K562 (cell line): ENCODE data around the gene HOXB3. TPM values are rescaled to one million over a fixed set of nuclear protein-coding genes. Genes with fewer than 3 reads are reported as not detected.

Experiments used
- ATAC-seq: fragments of 200-7000 bp; cut with Tn5 transposase; 3 replicates; pipeline ENCODE4 v1.9.1; 2020; ENCODE audit warnings: moderate library complexity
- BruUV-seq: library from RNA; stranded (reverse); fragments of 400-500 nt; replicated peaks from 2 replicates; lab custom pipeline; 2021; lab: Mats Ljungman, UMichigan
- CTCF ChIA-PET: fragments of 300-600 bp; formaldehyde crosslinking; extraction: SDS; loops from one replicate; lab custom pipeline; 2021; ENCODE audit warnings: low intra/inter-chr PET ratio; lab: Yijun Ruan, JAX
- POLR2A ChIA-PET: fragments of 300-600, 350-650 bp; sonication (Branson Sonifier 250); formaldehyde crosslinking; extraction: SDS; loops from one replicate; lab custom pipeline; 2021; ENCODE audit warnings: antibody characterized with exemption, inconsistent platforms; lab: Yijun Ruan, JAX
- DNase-seq, 4 experiments: peaks; one replicate each; pipeline versions ENCODE4 v3.0.0 to v3.0.0-alpha.2; 2011 to 2018; ENCODE audit warnings: low spot score in 3 of 4, mixed read lengths in 3 of 4; ENCODE audit errors: extremely low read depth in 1 of 4
- FAIRE-seq: peaks from 2 replicates; lab custom pipeline; 2011; peaks lifted over from hg19 to GRCh38; lab: Jason Lieb, UNC
- H2AFZ ChIP-seq: 2 replicates; pipeline ENCODE4 v1.6.0; 2011; ENCODE audit warnings: low read depth, low read length, control low read depth, inconsistent platforms
- H3K27ac ChIP-seq: fragments of 200-600 bp; 3 replicates; pipeline ENCODE4 v1.8.0; 2011; ENCODE audit warnings: low read depth, mild to moderate bottlenecking, control low read depth, inconsistent platforms, low read length, moderate library complexity, mixed read lengths; ENCODE audit errors: extremely low read depth
- H3K27me3 ChIP-seq, 2 experiments: fragments of 300-600 bp in 1 of 2; 2 replicates in 1 of 2; 3 replicates in 1 of 2; pipeline versions ENCODE4 v1.6.0 to v1.8.0; 2011; ENCODE audit warnings: inconsistent platforms in 2 of 2, low read length in 2 of 2, mild to moderate bottlenecking in 1 of 2, mixed read lengths in 1 of 2, moderate library complexity in 1 of 2; ENCODE audit not compliant: control insufficient read depth in 2 of 2, insufficient read depth in 2 of 2
- H3K36me3 ChIP-seq: fragments of 300-600 bp; 3 replicates; pipeline ENCODE4 v1.8.0; 2011; ENCODE audit warnings: mild to moderate bottlenecking, low read length, inconsistent platforms; ENCODE audit not compliant: control insufficient read depth, insufficient read depth
- H3K4me1 ChIP-seq, 2 experiments: fragments of 200-600 bp in 1 of 2; replicated peaks in 1 of 2; 2 replicates in 1 of 2; 3 replicates in 1 of 2; pipeline versions ENCODE4 v1.5.1 to v1.8.0; 2011; ENCODE audit warnings: inconsistent platforms in 2 of 2, low read length in 2 of 2, mild to moderate bottlenecking in 1 of 2, mixed read lengths in 1 of 2, moderate library complexity in 1 of 2; ENCODE audit not compliant: control insufficient read depth in 2 of 2, insufficient read depth in 2 of 2
- H3K4me2 ChIP-seq: 2 replicates; pipeline ENCODE4 v1.6.1; 2011; ENCODE audit warnings: low read length, control low read depth, inconsistent platforms, mixed read lengths; ENCODE audit not compliant: insufficient read depth
- H3K4me3 ChIP-seq: fragments of 200-600 bp; sonication (generic), shearing (Covaris generic); 2 replicates; pipeline ENCODE4 v1.5.1; 2016; ENCODE audit warnings: control low read depth, inconsistent platforms
- H3K79me2 ChIP-seq: fragments of 200-600 bp; 3 replicates; pipeline ENCODE4 v1.8.0; 2011; ENCODE audit warnings: low read length, inconsistent platforms; ENCODE audit not compliant: control insufficient read depth, insufficient read depth
- H3K9ac ChIP-seq, 2 experiments: 2 replicates each; pipeline versions ENCODE4 v1.6.0 to v1.6.1; 2011; ENCODE audit warnings: low read depth in 2 of 2, low read length in 2 of 2, control low read depth in 1 of 2, inconsistent platforms in 1 of 2, mild to moderate bottlenecking in 1 of 2, mixed read lengths in 1 of 2; ENCODE audit not compliant: insufficient read depth in 1 of 2
- H3K9me1 ChIP-seq: one replicate; pipeline ENCODE4 v1.6.0; 2011; ENCODE audit warnings: inconsistent platforms, mild to moderate bottlenecking, low read length, moderate library complexity; ENCODE audit not compliant: control insufficient read depth, insufficient read depth
- H3K9me3 ChIP-seq: replicated peaks from 2 replicates; pipeline ENCODE4 v1.5.1; 2011; ENCODE audit warnings: low read depth, low read length, inconsistent platforms; ENCODE audit not compliant: control insufficient read depth, insufficient read depth
- H4K20me1 ChIP-seq: replicated peaks from 2 replicates; pipeline ENCODE4 v1.6.1; 2011; ENCODE audit warnings: low read length, inconsistent platforms, mixed read lengths; ENCODE audit not compliant: control insufficient read depth, insufficient read depth
- KLF13 ChIP-seq: fragments of 450-650 bp; IDR thresholded peaks from 2 replicates; pipeline ENCODE4 v1.6.1; 2016; ENCODE audit warnings: missing genetic modification characterization, low read depth, mild to moderate bottlenecking, missing compliant biosample characterization, moderate library complexity, borderline replicate concordance
- LEF1 ChIP-seq: fragments of 450-650 bp; IDR thresholded peaks from 2 replicates; pipeline ENCODE4 v1.6.1; 2016; ENCODE audit warnings: mild to moderate bottlenecking
- WGBS: fragments of 100-300 bp; shearing (Covaris generic); methylation state at CpG from one replicate; pipeline ENCODE4 v1.1.6; 2016; ENCODE audit warnings: low coverage, mixed read lengths; ENCODE audit not compliant: insufficient coverage; ENCODE audit errors: missing lambda C conversion rate; 5-methylcytosine and 5-hydroxymethylcytosine counted together
- in situ Hi-C: fragments of 300-500 bp; cut with MboI; formaldehyde crosslinking; loops from 4 replicates; pipeline ENCODE4 v1.15.0; 2018; ENCODE audit warnings: inconsistent platforms, mixed read lengths
- intact Hi-C: fragments of 100-400 bp; cut with micrococcal nuclease; formaldehyde crosslinking; loops from 2 replicates; pipeline ENCODE4 v1.14.2; 2022
- polyA plus RNA-seq, 8 experiments: library from polyadenylated mRNA; depleted of rRNA in 4 of 8; stranded (reverse) in 5 of 8; unstranded in 3 of 8; fragments of >200 nt; fragmentation: Nextera tagmentation in 2 of 8; fragmentation: Illumina TruSeq in 1 of 8; extraction: Ambion mirVana in 2 of 8; extraction: Trizol in 1 of 8; gene quantifications; 2 replicates each; pipeline versions ENCODE4 v1.2.1 to v1.2.3, GENCODE V29; 2011 to 2014; ENCODE audit warnings: inconsistent platforms in 1 of 8, missing spikeins in 1 of 8
- total RNA-seq, 7 experiments: library from RNA; depleted of rRNA in 6 of 7; stranded (reverse); fragments of >200 nt in 6 of 7; fragmentation: Illumina TruSeq in 2 of 7; extraction: Trizol in 2 of 7; gene quantifications; 2 replicates each; pipeline versions ENCODE4 v1.2.1 to v1.2.3, GENCODE V29; 2011 to 2021; ENCODE audit warnings: low replicate concordance in 1 of 7
- TF ChIP-seq, protein P1 (sequence below): sonication (generic); formaldehyde crosslinking; IDR thresholded peaks from 2 replicates; pipeline ENCODE4 v1.8.0; 2023; ENCODE audit warnings: mild to moderate bottlenecking, missing genetic modification reagents
- TF ChIP-seq, protein P2 (sequence below): fragments of 450-650 bp; IDR thresholded peaks from 2 replicates; pipeline ENCODE4 v1.6.1; 2016; ENCODE audit warnings: mild to moderate bottlenecking, moderate library complexity

HOXB3 gene
- total and polyA plus RNA-seq, 9 of the 15 experiments (the other 6 are each of a cell fraction or from before 2014, with no cell fraction given), result 2.4 to 41.3 (median 20.2) TPM

DNA sequence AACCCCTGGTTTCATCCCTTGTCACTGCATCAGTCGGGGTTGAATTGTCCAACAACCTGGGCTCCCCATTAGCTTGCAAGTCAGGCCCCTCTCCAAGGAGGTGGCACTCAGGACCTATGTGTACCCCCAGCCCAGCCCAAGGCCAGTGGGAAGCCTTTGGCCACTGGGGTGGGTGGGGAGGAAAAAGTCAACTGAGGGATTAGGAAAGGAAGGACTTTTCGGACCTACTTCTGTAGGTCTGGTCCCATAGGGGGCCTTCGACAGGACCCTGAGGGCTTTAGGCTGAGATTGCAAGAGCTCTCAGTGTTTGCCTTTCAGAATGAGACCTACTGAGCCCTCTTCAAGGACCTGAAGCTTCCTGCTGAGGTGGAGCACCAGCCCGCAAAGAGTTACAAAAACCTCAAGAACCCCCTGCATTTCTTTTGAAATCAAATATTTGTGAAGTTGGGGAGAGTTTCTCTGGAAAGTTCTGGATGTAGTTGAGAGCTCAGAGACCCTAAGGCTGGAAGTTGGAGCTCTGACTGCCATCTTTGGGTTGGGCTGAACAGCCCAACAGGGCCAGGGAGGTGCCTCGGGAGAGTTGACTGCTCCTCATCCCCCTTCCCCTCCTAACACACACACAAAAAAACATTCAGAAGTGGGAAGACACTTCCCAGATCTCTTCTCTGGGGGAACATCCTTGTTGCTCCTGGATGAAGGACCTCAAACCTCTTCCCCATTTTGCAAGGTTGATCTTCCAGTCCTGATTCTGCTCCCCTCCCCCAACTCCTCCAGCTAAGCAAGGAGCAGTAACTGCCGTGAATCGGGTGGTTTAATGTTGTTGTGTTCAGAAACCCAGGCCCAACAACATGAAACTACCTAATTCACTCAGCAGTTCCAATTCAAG is 41.9 kb upstream of the HOXB3 start:
- peak overlapping the region; percentile 82 to 95 for H3K9ac ChIP-seq
- peaks cover 54% of the 10 kb centered on the region for H3K79me2 ChIP-seq
- H3K36me3 ChIP-seq, result peaks cover 10% of the 10 kb centered on the region; the same call in 1 of the 3 replicates
- ATAC-seq (no peak), DNase-seq (peak in 1 of 4 experiments; percentile 57), FAIRE-seq (no peak)
- POLR2A ChIA-PET, result interaction anchor here (0.6 to 2.5 kb wide), 8 partner anchors 8 to 499 kb away, joined by 3 to 21 read pairs (median 4); no protein-coding TSS in a partner anchor
- no TSS peak for BruUV-seq
- 28% methylated on average over 7 of the region's 7 CpGs for WGBS
- peak overlapping the region; percentile 97; the same call in 1 of the 2 replicates for H3K4me3 ChIP-seq
- H3K27me3 ChIP-seq, result no peaks in the 10 kb centered on the region
- in situ Hi-C loops, result no loop called here
- peak overlapping the region; percentile 97 for H3K27ac ChIP-seq
- peak overlapping the region; percentile 80 for H2AFZ ChIP-seq
- CTCF ChIA-PET, result no interaction called here
- no peaks in the 10 kb centered on the region for H4K20me1 ChIP-seq
- H3K9me3 ChIP-seq, result no peaks in the 10 kb centered on the region
- peak overlapping the region; percentile 99 for H3K4me2 ChIP-seq
- H3K4me1 ChIP-seq, result peaks cover 51 to 73% of the 10 kb centered on the region in 2 experiments
- intact Hi-C loops, result no loop called here
- H3K9me1 ChIP-seq, result no peaks in the 10 kb centered on the region
- TF ChIP-seq, protein P1, sequence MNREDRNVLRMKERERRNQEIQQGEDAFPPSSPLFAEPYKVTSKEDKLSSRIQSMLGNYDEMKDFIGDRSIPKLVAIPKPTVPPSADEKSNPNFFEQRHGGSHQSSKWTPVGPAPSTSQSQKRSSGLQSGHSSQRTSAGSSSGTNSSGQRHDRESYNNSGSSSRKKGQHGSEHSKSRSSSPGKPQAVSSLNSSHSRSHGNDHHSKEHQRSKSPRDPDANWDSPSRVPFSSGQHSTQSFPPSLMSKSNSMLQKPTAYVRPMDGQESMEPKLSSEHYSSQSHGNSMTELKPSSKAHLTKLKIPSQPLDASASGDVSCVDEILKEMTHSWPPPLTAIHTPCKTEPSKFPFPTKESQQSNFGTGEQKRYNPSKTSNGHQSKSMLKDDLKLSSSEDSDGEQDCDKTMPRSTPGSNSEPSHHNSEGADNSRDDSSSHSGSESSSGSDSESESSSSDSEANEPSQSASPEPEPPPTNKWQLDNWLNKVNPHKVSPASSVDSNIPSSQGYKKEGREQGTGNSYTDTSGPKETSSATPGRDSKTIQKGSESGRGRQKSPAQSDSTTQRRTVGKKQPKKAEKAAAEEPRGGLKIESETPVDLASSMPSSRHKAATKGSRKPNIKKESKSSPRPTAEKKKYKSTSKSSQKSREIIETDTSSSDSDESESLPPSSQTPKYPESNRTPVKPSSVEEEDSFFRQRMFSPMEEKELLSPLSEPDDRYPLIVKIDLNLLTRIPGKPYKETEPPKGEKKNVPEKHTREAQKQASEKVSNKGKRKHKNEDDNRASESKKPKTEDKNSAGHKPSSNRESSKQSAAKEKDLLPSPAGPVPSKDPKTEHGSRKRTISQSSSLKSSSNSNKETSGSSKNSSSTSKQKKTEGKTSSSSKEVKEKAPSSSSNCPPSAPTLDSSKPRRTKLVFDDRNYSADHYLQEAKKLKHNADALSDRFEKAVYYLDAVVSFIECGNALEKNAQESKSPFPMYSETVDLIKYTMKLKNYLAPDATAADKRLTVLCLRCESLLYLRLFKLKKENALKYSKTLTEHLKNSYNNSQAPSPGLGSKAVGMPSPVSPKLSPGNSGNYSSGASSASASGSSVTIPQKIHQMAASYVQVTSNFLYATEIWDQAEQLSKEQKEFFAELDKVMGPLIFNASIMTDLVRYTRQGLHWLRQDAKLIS (CRISPR knock-in tag), result no peak
- TF ChIP-seq LEF1 (peak; percentile 46; the same call in 1 of the 2 replicates), KLF13 (tag) (no peak)
- TF ChIP-seq, protein P2, sequence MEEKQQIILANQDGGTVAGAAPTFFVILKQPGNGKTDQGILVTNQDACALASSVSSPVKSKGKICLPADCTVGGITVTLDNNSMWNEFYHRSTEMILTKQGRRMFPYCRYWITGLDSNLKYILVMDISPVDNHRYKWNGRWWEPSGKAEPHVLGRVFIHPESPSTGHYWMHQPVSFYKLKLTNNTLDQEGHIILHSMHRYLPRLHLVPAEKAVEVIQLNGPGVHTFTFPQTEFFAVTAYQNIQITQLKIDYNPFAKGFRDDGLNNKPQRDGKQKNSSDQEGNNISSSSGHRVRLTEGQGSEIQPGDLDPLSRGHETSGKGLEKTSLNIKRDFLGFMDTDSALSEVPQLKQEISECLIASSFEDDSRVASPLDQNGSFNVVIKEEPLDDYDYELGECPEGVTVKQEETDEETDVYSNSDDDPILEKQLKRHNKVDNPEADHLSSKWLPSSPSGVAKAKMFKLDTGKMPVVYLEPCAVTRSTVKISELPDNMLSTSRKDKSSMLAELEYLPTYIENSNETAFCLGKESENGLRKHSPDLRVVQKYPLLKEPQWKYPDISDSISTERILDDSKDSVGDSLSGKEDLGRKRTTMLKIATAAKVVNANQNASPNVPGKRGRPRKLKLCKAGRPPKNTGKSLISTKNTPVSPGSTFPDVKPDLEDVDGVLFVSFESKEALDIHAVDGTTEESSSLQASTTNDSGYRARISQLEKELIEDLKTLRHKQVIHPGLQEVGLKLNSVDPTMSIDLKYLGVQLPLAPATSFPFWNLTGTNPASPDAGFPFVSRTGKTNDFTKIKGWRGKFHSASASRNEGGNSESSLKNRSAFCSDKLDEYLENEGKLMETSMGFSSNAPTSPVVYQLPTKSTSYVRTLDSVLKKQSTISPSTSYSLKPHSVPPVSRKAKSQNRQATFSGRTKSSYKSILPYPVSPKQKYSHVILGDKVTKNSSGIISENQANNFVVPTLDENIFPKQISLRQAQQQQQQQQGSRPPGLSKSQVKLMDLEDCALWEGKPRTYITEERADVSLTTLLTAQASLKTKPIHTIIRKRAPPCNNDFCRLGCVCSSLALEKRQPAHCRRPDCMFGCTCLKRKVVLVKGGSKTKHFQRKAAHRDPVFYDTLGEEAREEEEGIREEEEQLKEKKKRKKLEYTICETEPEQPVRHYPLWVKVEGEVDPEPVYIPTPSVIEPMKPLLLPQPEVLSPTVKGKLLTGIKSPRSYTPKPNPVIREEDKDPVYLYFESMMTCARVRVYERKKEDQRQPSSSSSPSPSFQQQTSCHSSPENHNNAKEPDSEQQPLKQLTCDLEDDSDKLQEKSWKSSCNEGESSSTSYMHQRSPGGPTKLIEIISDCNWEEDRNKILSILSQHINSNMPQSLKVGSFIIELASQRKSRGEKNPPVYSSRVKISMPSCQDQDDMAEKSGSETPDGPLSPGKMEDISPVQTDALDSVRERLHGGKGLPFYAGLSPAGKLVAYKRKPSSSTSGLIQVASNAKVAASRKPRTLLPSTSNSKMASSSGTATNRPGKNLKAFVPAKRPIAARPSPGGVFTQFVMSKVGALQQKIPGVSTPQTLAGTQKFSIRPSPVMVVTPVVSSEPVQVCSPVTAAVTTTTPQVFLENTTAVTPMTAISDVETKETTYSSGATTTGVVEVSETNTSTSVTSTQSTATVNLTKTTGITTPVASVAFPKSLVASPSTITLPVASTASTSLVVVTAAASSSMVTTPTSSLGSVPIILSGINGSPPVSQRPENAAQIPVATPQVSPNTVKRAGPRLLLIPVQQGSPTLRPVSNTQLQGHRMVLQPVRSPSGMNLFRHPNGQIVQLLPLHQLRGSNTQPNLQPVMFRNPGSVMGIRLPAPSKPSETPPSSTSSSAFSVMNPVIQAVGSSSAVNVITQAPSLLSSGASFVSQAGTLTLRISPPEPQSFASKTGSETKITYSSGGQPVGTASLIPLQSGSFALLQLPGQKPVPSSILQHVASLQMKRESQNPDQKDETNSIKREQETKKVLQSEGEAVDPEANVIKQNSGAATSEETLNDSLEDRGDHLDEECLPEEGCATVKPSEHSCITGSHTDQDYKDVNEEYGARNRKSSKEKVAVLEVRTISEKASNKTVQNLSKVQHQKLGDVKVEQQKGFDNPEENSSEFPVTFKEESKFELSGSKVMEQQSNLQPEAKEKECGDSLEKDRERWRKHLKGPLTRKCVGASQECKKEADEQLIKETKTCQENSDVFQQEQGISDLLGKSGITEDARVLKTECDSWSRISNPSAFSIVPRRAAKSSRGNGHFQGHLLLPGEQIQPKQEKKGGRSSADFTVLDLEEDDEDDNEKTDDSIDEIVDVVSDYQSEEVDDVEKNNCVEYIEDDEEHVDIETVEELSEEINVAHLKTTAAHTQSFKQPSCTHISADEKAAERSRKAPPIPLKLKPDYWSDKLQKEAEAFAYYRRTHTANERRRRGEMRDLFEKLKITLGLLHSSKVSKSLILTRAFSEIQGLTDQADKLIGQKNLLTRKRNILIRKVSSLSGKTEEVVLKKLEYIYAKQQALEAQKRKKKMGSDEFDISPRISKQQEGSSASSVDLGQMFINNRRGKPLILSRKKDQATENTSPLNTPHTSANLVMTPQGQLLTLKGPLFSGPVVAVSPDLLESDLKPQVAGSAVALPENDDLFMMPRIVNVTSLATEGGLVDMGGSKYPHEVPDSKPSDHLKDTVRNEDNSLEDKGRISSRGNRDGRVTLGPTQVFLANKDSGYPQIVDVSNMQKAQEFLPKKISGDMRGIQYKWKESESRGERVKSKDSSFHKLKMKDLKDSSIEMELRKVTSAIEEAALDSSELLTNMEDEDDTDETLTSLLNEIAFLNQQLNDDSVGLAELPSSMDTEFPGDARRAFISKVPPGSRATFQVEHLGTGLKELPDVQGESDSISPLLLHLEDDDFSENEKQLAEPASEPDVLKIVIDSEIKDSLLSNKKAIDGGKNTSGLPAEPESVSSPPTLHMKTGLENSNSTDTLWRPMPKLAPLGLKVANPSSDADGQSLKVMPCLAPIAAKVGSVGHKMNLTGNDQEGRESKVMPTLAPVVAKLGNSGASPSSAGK, result no peak
